Activated naive CD4-positive, alpha-beta T cell treated with anti-CD3 and anti-CD28 coated beads, Interleukin-2, amount 50 U/mL, for 16 hours (primary cell): Measurements from ENCODE around the gene SH2D7.
"Not testable (repeated sequence)": the region's sequence is repeated elsewhere in the genome, so short reads cannot be mapped to it uniquely, and the experiment has no call there.

Source experiments
- DNase-seq: peaks from one replicate; pipeline ENCODE4 v3.0.0-alpha.2; 2020

SH2D7 gene

GRCh38 chr15:78146425-78147154, 54.2 kb downstream of the SH2D7 start:
- DNase-seq, result no peak

DNA sequence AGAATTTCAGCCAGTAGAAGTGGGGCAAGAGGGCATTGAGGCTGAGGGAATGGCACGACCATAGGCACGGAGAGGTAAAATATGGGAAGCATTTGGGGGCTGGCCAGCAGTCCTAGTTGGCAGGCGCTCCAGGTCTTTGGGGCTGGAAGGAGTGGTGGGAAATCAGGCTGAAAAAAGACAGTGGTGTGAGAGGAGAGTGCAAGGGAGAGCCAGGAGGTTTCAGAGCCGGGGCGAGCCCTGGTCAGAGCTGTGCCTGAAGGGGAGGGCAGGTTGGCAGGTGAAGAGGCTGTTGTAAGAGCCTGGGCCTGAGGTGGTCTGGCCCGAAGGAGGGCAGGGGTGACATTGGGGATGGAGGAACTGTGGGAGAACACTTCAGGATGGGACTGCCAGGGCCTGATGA, 55.2 kb downstream of the SH2D7 start:
- DNase-seq, result no peak

DNA sequence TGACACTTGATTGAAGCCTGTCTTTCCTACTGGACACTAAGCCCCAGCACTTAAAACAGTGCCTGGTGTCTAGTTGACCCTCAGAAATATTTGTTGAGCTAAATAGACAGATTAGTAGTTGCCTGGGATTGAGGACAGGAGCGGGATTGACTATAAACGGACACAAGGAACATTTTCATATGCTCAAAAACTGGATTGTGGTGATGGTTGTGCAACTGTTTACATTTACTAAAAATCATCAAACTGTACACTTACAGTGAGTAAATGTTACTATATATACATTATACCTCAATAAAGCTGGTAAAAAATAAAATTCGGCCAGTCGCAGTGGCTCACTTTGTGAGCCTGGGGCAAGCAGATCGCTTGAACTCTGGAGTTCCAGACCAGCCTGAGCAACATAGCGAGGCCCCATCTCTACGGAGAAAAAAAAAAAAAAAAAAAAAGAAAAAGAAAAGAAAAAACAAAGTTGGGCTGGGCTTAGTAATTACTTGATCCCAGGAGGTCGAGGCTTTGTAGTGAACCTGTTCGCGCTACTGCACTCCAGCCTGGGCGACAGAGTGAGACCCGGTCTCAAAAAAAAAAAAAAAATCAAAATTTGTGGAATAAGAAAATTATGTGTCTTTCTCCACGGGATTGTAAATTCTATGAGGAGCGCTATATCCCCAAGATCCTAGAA, 56.2 kb downstream of the SH2D7 start:
- no peak for DNase-seq

GRCh38 chr15:78149068-78149804, 56.9 kb downstream of the SH2D7 start, which contains the start of gene IDH3A:
TSS of gene IDH3A (plus strand) at chr15:78149362. CDS start at chr15:78149404, 42 bp downstream.
- DNase-seq, result peak; percentile 100

DNA sequence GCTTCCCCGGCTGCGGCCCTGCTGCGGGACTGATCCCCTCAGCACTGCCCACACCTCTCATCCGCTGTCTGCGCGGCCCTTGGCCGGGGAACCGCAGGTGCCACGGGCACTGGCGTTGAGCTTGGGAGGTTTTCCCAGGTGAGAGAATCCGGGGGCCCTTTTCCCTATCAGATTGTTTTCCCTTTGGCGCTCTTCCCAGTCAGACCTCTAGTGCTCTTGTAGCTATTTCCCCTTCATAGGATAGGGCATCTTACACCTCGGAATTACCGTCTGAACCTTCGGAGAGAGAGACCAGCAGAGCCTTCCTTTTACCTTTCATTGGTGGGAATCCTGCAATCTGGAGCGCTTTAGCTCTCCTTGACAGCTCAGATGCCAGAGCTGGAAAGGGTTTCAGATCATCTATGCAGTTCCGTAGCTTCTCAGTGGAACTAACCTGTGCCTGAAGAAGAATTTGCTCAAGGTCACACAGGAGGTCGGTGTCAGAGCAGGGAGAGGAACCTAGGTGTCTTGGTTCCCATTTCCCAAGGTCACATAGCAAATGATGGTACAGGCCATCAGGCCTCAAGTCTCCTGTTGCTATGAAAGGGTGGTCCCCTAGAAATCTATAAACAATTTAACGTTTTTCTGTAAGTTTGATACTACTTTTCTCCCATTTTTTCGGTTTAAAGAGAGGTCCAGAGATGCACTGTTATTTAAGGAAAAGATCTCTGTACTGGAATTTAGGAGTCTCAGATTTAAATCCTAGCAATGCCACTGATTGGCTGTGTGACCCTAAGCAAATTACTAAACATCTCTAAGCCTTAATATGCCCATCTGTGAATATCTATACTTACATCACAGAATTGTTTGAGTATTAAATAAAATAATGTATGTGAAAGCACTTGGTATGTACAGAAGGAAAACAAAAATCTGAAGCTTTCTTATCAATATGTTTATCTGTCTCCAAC, 57.7 kb downstream of the SH2D7 start:
- no peak for DNase-seq

DNA sequence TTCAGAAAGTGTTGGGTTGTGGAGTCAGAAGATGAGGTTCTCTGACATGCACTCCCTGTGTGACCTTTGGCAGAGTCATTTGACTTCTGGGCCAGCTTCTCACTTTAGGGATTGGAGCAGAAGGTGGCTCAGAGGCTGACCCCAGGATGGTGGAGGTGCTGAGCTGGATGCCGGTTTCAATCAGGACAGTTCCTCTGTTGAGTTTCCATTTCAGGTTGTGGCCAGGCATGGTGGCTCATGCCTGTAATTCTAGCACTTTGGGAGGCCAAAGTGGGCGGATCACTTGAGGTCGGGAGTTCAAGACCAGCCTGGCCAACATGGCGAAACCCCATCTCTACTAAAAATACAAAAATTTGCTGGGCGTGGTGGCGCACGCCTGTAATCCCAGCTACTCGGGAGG, 58.7 kb downstream of the SH2D7 start:
- not testable (repeated sequence) for DNase-seq
